WTC11 (cell line): ENCODE data around the gene MOGAT1. TPM values are rescaled to one million over a fixed set of nuclear protein-coding genes. Genes with fewer than 3 reads are reported as not detected.

Experiments
- ATAC-seq: fragments of 200-7000 bp; cut with Tn5 transposase; 2 replicates; pipeline ENCODE4 v1.10.0; 2021; ENCODE audit warnings: mild to moderate bottlenecking, moderate library complexity
- CTCF ChIA-PET: fragments of 300-600 bp; sonication (Branson Sonifier 250); formaldehyde crosslinking; loops from one replicate; lab custom pipeline; 2021; ENCODE audit warnings: antibody characterized with exemption; lab: Charles Lee
- POLR2A ChIA-PET: fragments of 350-600 bp; sonication (Branson Sonifier 250); formaldehyde crosslinking; loops from one replicate; lab custom pipeline; 2021; ENCODE audit warnings: antibody characterized with exemption; lab: Charles Lee
- DNase-seq: peaks from one replicate; pipeline ENCODE4 v3.0.0; 2021; ENCODE audit warnings: low spot score
- H3K27ac Mint-ChIP-seq: 2 replicates; pipeline ENCODE4 v1.8.0; 2021; ENCODE audit warnings: mixed read lengths
- H3K27me3 Mint-ChIP-seq: 2 replicates; pipeline ENCODE4 v1.8.0; 2021; ENCODE audit warnings: low read depth, mild to moderate bottlenecking, moderate library complexity, mixed read lengths
- H3K36me3 Mint-ChIP-seq: 2 replicates; pipeline ENCODE4 v1.8.0; 2021; ENCODE audit warnings: mixed read lengths
- H3K4me1 Mint-ChIP-seq: 2 replicates; pipeline ENCODE4 v1.8.0; 2022; ENCODE audit warnings: mixed read lengths
- H3K4me3 Mint-ChIP-seq: 2 replicates; pipeline ENCODE4 v1.8.0; 2021; ENCODE audit warnings: mild to moderate bottlenecking, moderate library complexity, mixed read lengths
- H3K9me3 Mint-ChIP-seq: 2 replicates; pipeline ENCODE4 v1.8.0; 2021; ENCODE audit warnings: mixed read lengths
- ATF1 ChIP-seq: sonication (generic); formaldehyde crosslinking; IDR thresholded peaks from 2 replicates; pipeline ENCODE4 v1.8.1; 2023; ENCODE audit warnings: mild to moderate bottlenecking, moderate library complexity, missing genetic modification reagents
- CTCF ChIP-seq: fragments of 200-600 bp; IDR thresholded peaks from 2 replicates; pipeline ENCODE4 v1.8.0; 2022; ENCODE audit warnings: antibody characterized with exemption
- E2F1 ChIP-seq: sonication (generic); formaldehyde crosslinking; IDR thresholded peaks from 2 replicates; pipeline ENCODE4 v1.8.0; 2022; ENCODE audit warnings: mild to moderate bottlenecking, missing genetic modification reagents
- E2F4 ChIP-seq: sonication (generic); formaldehyde crosslinking; IDR thresholded peaks from 2 replicates; pipeline ENCODE4 v1.8.1; 2022; ENCODE audit warnings: low read depth, mild to moderate bottlenecking, moderate library complexity, missing genetic modification reagents, borderline replicate concordance
- ELF4 ChIP-seq: sonication (generic); formaldehyde crosslinking; IDR thresholded peaks from 2 replicates; pipeline ENCODE4 v1.8.1; 2022; ENCODE audit warnings: low read depth, mild to moderate bottlenecking, moderate library complexity, missing genetic modification reagents
- EMX1 ChIP-seq: fragments of 250-450 bp; sonication (Bioruptor Pico); IDR thresholded peaks from 2 replicates; pipeline ENCODE4 v1.8.0; 2021; ENCODE audit warnings: mild to moderate bottlenecking
- ETV6 ChIP-seq: sonication (generic); formaldehyde crosslinking; IDR thresholded peaks from 2 replicates; pipeline ENCODE4 v1.8.1; 2022; ENCODE audit warnings: mild to moderate bottlenecking, missing genetic modification reagents
- FOXJ3 ChIP-seq: sonication (generic); formaldehyde crosslinking; IDR thresholded peaks from 2 replicates; pipeline ENCODE4 v1.9.0; 2021; ENCODE audit warnings: missing genetic modification reagents, mild to moderate bottlenecking, borderline replicate concordance
- FOXK1 ChIP-seq: sonication (generic); formaldehyde crosslinking; IDR thresholded peaks from 2 replicates; pipeline ENCODE4 v1.8.0; 2022; ENCODE audit warnings: mild to moderate bottlenecking, moderate library complexity, missing genetic modification reagents
- HMGXB4 ChIP-seq: sonication (generic); formaldehyde crosslinking; IDR thresholded peaks from 2 replicates; pipeline ENCODE4 v1.8.1; 2023; ENCODE audit warnings: mild to moderate bottlenecking, moderate library complexity, missing genetic modification reagents
- IRF2 ChIP-seq: sonication (generic); formaldehyde crosslinking; IDR thresholded peaks from 2 replicates; pipeline ENCODE4 v1.8.0; 2022; ENCODE audit warnings: low read depth, missing genetic modification reagents, borderline replicate concordance
- KAT7 ChIP-seq: sonication (generic); formaldehyde crosslinking; IDR thresholded peaks from 2 replicates; pipeline ENCODE4 v1.8.1; 2023; ENCODE audit warnings: missing genetic modification reagents, mild to moderate bottlenecking, borderline replicate concordance
- MYBL2 ChIP-seq: sonication (generic); formaldehyde crosslinking; IDR thresholded peaks from 2 replicates; pipeline ENCODE4 v1.8.1; 2023; ENCODE audit warnings: mild to moderate bottlenecking, moderate library complexity, missing genetic modification reagents
- SMAD3 ChIP-seq: sonication (generic); formaldehyde crosslinking; IDR thresholded peaks from 2 replicates; pipeline ENCODE4 v1.8.0; 2022; ENCODE audit warnings: missing genetic modification reagents, mild to moderate bottlenecking, borderline replicate concordance
- SOX15 ChIP-seq: fragments of 250-450 bp; sonication (Bioruptor Pico); IDR thresholded peaks from 2 replicates; pipeline ENCODE4 v1.9.0; 2021; ENCODE audit warnings: mild to moderate bottlenecking
- TP53 ChIP-seq: sonication (generic); formaldehyde crosslinking; IDR thresholded peaks from 2 replicates; pipeline ENCODE4 v1.8.1; 2023; ENCODE audit warnings: mild to moderate bottlenecking, missing genetic modification reagents
- ZNF219 ChIP-seq: sonication (generic); formaldehyde crosslinking; IDR thresholded peaks from 2 replicates; pipeline ENCODE4 v1.8.0; 2023; ENCODE audit warnings: missing genetic modification reagents, mild to moderate bottlenecking, borderline replicate concordance
- ZNF232 ChIP-seq: sonication (generic); formaldehyde crosslinking; IDR thresholded peaks from 2 replicates; pipeline ENCODE4 v1.8.0; 2022; ENCODE audit warnings: mild to moderate bottlenecking, missing genetic modification reagents
- ZNF281 ChIP-seq: sonication (generic); formaldehyde crosslinking; IDR thresholded peaks from 2 replicates; pipeline ENCODE4 v1.8.0; 2023; ENCODE audit warnings: mild to moderate bottlenecking, missing genetic modification reagents
- ZNF317 ChIP-seq: sonication (generic); formaldehyde crosslinking; IDR thresholded peaks from 2 replicates; pipeline ENCODE4 v1.8.1; 2023; ENCODE audit warnings: low read depth, mild to moderate bottlenecking, moderate library complexity, missing genetic modification reagents, borderline replicate concordance
- ZNF396 ChIP-seq: fragments of 250-450 bp; sonication (Bioruptor Pico); IDR thresholded peaks from 2 replicates; pipeline ENCODE4 v1.8.0; 2021; ENCODE audit warnings: mild to moderate bottlenecking, moderate library complexity, borderline replicate concordance
- ZNF423 ChIP-seq: fragments of 250-450 bp; sonication (Bioruptor Pico); IDR thresholded peaks from 2 replicates; pipeline ENCODE4 v2.1.2; 2022; ENCODE audit warnings: mild to moderate bottlenecking, moderate library complexity
- ZNF512 ChIP-seq: sonication (generic); formaldehyde crosslinking; IDR thresholded peaks from 2 replicates; pipeline ENCODE4 v1.8.1; 2022; ENCODE audit warnings: missing genetic modification reagents, borderline replicate concordance
- ZSCAN18 ChIP-seq: fragments of 250-450 bp; sonication (Bioruptor Pico); IDR thresholded peaks from 2 replicates; pipeline ENCODE4 v2.1.2; 2022; ENCODE audit warnings: mild to moderate bottlenecking, moderate library complexity
- total RNA-seq: library from RNA; stranded (reverse); gene quantifications from 3 replicates; pipeline ENCODE4 v1.2.3, GENCODE V29; 2021

Gene MOGAT1
- total RNA-seq, 1 experiment from 2014 or later, result 0.72 TPM

- TF ChIP-seq FOXK1 (CRISPR knock-in tag) (no peak), ZNF219 (no peak), HMGXB4 (no peak), IRF2 (CRISPR knock-in tag) (no peak), KAT7 (no peak), ZNF423 (CRISPR knock-in tag) (no peak), CTCF (no peak), ZNF317 (CRISPR knock-in tag) (no peak), ZNF281 (CRISPR knock-in tag) (no peak), ZNF512 (CRISPR knock-in tag) (no peak), TP53 (CRISPR knock-in tag) (no peak), ELF4 (CRISPR knock-in tag) (no peak), SMAD3 (CRISPR knock-in tag) (no peak), ZNF232 (CRISPR knock-in tag) (no peak), FOXJ3 (no peak), ATF1 (no peak), ZNF396 (CRISPR knock-in tag) (no peak)
- TF ChIP-seq, all 79 proteins: peak for 0
- no peaks in the 10 kb centered on the region for H3K9me3 Mint-ChIP-seq
- POLR2A ChIA-PET, result no interaction called here
- no peak overlapping the region for H3K4me3 Mint-ChIP-seq
- DNase-seq (no peak), ATAC-seq (no peak)
- H3K27ac Mint-ChIP-seq, result no peak overlapping the region
- 0 out of 2 replicates have a peak, but pooled peaks cover 12% of the 10 kb centered on the region for H3K4me1 Mint-ChIP-seq
- no peaks in the 10 kb centered on the region; the same call in 1 of the 2 replicates for H3K27me3 Mint-ChIP-seq
- H3K36me3 Mint-ChIP-seq, result no peaks in the 10 kb centered on the region
- CTCF ChIA-PET, result no interaction called here
These were observed 59.0 kb downstream of the MOGAT1 start for GRCh38 chr2:222730366-222730999.

- Mint-ChIP-seq H3K9me3 (no peaks in the 10 kb centered on the region), H3K36me3 (no peaks in the 10 kb centered on the region), H3K27me3 (no peaks in the 10 kb centered on the region; the same call in 1 of the 2 replicates), H3K4me3 (no peak overlapping the region), H3K27ac (no peak overlapping the region), H3K4me1 (0 out of 2 replicates have a peak, but pooled peaks cover 12% of the 10 kb centered on the region)
- ATAC-seq (no peak; the same call in 1 of the 2 replicates), DNase-seq (no peak)
- ChIA-PET POLR2A (no interaction called here), CTCF (no interaction called here)
- TF ChIP-seq MYBL2 (CRISPR knock-in tag) (no peak), EMX1 (CRISPR knock-in tag) (no peak), E2F1 (CRISPR knock-in tag) (no peak), ZSCAN18 (no peak), SOX15 (no peak), E2F4 (CRISPR knock-in tag) (no peak), ZNF219 (no peak), ETV6 (CRISPR knock-in tag) (no peak)
These were observed 59.8 kb downstream of the MOGAT1 start for GRCh38 chr2:222731201-222731621.
